ENCODE data around the gene SORCS2.

DNA sequence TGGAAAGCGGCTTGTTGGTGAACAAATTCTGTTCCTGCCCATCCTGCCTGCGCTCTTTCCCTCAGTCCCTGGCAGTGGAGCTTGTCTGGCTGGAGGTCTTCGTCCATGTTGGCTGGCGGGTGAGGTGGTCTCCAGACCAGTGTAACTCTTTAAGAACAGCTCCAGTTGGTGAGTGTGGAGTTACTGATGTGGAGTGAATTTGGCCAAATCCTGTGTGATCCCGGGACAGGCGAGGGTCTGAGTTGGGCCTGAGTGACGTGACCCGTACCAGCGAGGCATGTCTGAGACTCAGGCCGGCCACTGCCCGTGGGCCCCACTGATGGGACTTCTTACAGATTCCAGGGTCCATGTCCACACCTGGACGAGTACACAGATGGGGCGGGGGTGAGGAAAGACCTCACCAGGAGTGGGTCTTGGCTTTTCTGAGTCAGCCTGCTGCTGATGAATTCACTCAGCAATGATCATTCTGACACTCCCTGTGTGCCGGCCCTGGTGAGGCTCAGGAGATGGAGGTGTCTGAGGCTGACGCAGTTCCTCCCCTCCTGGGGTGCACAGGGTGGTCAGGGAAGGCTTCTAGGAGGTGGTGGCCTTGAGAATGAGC lies 196.9 kb downstream of the SORCS2 start:
- TF ChIP-seq, protein P1, sequence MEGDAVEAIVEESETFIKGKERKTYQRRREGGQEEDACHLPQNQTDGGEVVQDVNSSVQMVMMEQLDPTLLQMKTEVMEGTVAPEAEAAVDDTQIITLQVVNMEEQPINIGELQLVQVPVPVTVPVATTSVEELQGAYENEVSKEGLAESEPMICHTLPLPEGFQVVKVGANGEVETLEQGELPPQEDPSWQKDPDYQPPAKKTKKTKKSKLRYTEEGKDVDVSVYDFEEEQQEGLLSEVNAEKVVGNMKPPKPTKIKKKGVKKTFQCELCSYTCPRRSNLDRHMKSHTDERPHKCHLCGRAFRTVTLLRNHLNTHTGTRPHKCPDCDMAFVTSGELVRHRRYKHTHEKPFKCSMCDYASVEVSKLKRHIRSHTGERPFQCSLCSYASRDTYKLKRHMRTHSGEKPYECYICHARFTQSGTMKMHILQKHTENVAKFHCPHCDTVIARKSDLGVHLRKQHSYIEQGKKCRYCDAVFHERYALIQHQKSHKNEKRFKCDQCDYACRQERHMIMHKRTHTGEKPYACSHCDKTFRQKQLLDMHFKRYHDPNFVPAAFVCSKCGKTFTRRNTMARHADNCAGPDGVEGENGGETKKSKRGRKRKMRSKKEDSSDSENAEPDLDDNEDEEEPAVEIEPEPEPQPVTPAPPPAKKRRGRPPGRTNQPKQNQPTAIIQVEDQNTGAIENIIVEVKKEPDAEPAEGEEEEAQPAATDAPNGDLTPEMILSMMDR (IDR thresholded peaks at IDR 0.05; ENCODE audit: poor library complexity, severe bottlenecking): no peak
- no peak for TF ChIP-seq EP300 (conservative IDR thresholded peaks at IDR 0.05; ENCODE audit: poor library complexity, severe bottlenecking)

All from neural cell (in vitro differentiated cells).